Hematopoietic multipotent progenitor cell treated with erythropoietin and hydrocortisone succinate and interleukin-3 and kit ligand, for 6 days (in vitro differentiated cells): ENCODE results near the gene MTHFR.
"Not testable (repeated sequence)": the region's sequence is repeated elsewhere in the genome, so short reads cannot be mapped to it uniquely, and the experiment has no call there.

Experiments used
- DNase-seq: peaks from one replicate; pipeline ENCODE4 v3.0.0-alpha.2; 2015

The MTHFR gene

DNA sequence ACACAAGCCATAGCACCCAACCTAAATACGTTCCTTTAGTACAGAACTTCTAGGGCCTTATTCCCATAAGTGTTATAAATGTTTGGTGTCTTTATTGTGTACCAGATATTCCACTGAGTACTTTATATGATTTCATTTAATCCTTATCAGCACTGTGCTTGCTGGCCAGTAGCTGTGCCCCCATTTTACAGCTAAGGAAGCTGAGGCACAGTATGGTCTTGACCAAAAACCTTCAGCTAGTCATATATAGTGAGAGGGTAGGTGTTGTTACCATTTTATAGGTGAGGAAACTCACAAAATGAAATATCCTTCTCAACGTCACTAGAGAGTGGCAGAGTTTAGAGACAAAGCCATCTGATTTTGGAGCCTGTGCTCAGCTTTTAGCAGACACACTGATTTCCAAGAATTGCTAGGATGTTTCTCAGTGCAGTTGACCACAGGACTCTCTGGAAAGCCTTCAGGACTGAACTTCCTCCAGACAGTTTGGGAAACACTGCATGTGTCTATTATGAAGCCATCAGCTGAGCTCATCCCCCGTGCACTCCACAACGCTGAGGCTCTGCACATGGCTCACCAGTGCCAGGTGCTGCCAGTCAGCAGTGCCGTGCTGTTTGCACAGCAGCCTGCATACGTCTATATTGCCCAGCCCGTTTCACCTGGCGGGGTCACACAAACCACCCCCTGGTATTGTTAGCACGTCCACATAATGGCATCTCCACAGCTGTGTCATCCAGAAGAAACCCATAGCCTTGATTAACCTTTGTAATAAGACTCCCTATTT is 26.4 kb upstream of the MTHFR start:
- no peak for DNase-seq

DNA sequence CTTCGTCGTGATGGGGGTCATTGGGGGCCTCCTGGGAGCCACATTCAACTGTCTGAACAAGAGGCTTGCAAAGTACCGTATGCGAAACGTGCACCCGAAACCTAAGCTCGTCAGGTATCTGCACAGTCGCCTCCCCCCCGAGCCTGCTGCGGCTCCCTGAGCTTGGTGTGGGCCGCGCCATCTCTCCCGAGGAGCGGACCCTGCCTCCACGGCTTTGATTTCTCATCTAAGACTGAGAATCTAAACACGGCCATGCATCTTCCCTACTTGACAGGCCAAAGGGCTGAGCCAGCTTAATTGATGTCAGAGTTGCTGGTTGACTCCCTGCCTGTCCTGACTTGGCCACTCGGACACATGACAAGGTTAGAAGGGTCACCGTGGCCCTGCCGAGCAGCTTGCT is 22.7 kb upstream of the MTHFR start:
- no peak for DNase-seq

DNA sequence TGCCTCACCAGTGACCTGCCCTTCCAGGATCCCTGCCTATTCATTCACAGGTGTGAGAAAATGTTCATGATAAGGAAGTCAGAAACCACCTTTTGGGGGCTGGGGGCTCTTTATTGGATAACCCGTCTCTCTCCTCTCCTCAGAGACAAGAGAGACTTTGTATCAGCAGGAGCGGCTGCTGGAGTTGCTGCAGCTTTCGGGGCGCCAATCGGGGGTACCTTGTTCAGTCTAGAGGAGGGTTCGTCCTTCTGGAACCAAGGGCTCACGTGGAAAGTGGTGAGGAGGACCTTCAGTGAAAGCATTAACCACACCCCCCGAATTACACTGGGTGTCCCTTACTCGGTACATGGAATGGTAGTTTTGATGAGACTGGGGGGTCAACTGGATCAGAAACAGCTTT is 21.2 kb upstream of the MTHFR start:
- no peak for DNase-seq

DNA sequence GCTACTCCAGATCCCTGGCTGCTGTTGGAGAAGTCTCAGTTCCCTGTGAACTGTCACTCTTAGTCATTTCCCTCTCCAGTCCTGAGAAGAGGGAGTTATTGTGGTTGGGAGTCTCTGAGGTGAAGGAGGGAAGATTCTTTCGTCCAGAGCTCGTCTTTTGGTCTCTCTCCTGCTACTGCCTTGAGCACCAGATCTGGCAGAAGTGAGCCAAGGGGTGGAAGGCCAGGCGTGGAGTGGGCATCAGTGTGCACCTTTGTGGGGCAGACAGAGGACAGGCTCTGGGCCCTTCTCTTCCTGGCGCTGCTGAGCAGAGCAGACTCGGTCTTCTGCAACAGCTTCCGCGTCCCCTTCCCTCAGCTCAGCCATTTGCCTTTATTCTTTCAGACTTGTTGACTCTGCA is 19.4 kb upstream of the MTHFR start:
- DNase-seq, result no peak

DNA sequence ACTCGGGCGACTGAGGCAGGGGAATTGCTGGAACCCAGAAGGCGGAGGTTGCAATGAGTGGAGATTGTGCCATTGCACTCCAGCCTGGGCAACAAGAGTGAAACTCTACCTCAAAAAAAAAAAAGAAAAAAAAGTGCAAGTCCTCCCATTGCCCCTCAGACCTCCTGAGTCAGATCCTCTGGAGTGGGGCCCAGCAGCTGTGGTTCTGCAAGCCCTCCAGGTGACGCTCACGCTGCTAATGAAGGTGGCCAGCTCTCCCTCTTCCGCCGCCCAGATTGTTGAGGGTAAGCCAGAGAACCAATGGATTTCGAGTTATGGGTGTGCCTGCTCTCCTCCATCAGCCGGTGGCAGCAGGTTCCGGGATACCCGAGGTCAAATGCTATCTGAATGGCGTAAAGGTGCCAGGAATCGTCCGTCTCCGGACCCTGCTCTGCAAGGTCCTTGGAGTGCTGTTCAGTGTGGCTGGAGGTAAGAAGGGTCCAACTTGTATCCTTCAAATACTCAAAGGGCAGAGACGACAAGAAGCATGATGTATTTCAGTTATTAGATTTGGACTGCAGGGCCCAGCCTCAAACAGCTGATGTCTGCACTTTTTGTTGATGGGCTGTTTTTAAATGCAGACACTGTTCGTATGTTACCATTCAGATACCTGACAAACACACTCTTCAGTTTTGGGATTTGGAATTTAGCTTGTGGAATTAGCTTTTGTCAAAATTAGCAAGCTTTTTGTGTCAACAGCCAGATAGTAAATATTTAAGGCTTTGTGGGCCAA is 17.8 kb upstream of the MTHFR start:
- no peak for DNase-seq

DNA sequence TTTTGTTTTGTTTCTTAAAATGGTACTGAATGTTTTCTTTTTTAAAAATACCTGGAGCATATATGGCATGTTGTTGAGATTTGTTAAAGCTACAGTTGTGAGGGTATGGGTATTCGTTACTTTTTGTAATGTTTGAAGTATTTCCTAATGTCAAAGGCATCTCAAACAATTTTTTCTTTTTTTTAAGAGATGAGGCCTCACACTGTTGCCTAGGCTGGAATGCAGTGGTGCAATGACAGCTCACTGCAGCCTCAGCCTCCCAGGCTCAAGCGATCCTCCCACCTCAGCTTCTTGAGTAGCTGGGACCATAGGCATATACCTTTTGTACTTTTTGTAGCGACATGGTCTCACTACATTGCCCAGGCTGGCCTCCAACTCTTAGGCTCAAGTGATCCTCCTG is 16.3 kb upstream of the MTHFR start:
- DNase-seq, result no peak

DNA sequence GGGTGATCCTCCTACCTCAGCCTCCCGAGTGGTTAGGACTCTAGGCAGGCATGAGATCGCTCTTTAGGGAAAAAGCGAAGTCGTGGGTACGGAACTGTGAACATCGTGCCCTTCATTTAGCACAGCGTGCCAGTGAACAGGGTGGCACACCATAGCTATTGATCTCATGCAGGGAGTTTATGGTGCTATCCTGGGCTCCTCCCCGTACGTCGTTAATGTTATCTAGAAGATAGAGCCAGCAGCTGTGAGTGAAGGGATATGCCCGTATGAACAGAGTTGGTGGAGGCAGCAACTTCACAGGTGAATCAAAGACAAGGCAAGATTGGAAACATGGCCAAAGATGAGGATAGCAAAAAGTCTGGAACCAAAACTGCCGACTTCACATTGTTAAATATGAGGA is 11.4 kb upstream of the MTHFR start:
- no peak for DNase-seq

DNA sequence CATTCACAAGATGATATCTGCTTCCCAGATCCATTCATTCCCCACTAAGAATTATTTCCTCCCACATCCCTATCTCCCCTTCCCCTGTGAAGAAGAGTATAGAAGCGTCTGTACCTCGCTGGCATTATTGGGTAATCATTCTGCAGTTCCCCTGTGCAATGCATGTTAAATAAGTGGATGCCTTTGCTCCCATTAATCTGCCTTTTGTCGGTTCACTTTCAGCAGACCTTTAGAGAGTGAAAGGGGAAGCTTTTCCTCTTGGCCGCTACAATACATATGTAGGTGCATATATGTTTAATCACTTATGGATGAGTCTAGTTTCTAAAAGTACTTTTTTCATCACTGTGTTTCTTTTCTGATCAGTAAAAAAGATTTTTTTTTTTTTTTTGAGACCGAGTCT is 7.3 kb upstream of the MTHFR start:
- DNase-seq, result no peak

DNA sequence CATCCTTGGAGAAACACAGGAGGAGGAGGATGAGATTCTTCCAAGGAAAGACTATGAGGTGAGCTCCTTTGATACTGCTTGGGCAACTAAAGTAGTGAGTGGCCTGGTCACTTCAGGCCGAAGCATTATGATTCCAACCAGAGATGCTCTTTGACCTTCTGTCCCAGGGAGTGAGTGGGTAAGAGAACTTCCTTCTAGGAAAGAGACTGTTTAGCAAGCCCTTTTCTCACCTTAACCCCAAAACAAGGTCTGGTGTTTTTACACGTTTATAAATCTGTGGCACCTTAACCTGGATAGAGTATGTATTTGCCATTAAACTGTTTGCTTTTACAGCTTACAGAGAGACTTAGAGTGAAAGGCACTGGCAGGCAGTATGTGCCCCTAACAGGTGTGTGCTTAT is 1.4 kb upstream of the MTHFR start:
- no peak for DNase-seq

DNA sequence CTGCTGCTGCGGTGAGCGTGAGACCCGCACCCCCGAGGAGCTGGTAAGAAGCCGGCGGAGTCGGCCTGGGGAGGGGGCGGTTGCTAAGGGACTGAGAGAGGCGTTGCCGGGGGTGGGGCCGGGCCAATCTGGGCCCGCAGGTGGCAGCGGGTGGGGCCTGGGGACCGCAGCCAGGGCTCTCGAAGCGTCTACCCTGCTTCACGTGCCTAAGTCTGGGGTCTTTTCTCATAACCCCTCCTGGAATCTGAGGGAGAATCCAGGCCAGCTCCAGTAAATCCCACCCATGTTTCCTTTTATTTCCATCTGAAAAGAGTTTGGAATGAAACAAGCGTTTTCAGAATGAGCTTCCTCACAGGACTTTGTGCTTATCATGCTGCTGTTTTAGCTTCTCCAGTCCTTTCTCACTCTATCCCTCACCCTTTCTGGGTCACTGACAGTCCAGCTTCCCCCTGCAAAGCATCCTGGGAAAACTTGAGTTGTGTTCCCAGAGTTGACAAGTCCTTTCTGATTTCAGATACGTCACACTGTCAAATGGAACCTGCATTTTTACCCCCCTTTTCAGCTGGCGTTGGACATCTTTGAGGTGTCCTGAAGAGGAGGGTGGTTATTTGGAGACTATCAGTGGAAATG is 658 bp upstream of the MTHFR start:
- peak; percentile 49 for DNase-seq

DNA sequence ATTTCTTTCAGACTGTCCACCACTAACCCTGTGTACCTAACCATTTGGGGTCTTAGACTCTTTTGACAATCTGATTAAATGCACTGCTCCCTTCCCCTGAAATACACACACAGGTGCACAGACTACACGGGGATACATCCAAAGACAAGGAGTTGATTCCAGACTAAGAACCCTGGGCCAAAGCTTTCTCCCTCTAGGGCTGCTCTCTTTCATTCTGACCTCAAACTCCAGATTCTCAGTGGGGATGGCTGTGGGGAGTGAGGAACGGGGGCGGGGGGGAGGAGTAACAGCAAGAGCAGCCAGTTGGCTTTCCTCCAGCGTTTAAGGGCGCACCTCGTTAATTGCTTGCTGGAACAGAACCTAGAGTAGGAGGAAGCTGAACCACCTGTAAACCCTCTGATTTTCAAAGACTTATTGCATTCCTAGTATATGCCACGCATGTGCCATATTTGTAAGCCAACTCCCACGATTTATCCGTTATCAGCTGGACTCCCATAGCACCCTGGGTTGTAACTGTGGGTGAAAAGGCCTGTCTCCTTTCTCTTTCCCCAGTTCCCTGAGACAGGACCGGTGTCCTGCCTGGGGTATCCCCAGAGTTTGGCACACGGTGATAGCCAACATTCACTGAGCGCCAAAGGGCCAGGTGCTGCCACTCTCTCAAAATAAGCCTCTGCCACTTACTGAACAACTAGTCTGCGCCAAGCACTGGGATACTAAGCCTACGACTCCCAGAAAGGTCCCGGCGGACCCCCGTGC is 920 bp downstream of the MTHFR start:
- peak; percentile 91 for DNase-seq

DNA sequence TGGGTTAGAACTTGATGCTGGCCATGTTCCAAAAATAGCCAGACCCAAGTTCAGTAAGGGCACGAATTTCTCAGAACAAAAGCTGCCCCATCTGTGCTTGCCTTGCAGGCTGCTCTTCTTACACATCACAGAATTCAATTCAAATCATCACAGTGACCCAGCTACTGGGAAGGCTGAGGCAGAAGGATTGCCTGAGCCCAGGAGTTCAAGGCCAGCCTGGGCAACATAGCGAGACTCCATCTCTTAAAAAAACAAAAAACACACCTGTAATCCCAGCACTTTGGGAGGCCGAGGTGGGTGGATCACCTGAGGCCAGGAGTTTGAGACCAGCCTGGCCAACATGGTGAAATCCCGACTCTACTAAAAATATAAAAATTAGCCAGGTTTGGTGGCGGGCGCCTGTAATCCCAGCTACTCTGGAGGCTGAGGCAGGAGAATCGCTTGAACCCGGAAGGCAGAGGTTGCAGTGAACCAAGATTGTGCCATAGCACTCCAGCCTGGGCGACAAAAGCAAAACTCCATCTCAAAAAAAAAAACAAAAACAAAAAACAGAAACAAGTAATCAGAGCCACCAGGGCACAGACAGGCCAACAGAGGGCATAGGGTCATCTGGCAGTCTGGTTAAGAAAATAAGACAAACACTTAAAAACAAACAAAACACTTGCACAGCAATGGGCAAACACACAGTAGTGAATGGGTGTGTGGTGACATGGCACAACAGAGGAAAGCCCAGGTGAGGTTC is 1.7 kb downstream of the MTHFR start:
- not testable (repeated sequence) for DNase-seq

DNA sequence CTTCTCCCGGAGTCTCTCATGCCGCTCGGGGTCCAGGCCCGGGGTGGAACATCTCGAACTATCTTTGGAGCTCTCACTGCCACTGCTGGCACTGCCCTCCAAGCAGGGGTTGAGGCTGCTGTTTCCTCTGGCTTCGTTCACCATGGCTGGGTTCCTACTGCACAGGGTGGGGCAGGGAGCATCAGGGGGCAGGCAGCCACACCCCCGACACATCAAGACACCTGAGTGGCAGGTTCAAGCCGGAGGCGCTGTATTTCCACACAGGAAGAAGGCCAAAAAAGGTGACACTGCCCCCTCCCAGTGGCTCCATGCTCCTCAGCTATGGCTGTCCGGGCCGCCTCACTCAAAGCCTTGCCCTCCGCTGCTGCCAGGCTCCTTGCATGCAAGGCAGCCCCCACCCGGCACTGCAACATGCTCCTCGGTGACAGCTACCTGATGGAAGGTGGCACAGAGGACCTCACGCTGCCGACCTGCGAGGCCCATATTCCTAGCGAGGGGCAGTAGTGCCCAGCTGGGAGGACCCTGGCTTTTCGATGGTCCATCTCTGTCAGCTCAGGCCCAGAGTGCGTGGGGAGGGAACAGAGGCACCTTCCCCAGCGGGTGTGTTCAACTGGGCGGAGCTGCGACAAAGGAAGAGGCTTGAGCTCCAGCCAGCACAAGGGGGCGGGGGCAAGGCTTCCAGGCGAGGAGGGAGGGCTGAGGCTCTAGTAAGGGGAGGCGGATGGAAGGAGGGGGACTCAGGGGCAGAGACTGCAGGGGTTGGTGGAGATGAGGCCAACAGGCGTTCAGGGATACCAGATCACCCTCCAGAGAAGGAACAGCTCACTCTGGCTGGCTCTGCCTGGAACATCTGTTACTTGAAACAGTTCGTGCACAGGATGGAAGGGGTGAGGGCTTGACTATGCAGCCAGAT is 2.5 kb downstream of the MTHFR start:
- peak; percentile 96 for DNase-seq

DNA sequence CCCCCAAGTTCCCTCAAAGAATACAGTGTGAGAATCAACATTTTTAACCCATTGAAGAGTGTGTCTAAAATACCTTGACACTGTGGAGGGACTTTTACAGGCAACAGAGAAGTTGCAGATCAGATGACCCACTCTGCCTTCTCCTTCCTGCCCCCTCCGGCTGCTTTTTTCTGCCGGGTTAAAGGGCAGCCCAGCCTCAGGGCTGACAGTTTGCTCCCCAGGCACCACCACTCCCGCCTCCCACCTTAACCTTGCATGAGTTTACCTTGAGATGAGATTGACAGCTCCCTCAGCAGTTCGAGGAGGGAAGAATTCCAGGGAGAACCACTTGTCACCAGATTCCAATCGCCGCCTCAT is 3.2 kb downstream of the MTHFR start:
- peak; percentile 72 for DNase-seq

DNA sequence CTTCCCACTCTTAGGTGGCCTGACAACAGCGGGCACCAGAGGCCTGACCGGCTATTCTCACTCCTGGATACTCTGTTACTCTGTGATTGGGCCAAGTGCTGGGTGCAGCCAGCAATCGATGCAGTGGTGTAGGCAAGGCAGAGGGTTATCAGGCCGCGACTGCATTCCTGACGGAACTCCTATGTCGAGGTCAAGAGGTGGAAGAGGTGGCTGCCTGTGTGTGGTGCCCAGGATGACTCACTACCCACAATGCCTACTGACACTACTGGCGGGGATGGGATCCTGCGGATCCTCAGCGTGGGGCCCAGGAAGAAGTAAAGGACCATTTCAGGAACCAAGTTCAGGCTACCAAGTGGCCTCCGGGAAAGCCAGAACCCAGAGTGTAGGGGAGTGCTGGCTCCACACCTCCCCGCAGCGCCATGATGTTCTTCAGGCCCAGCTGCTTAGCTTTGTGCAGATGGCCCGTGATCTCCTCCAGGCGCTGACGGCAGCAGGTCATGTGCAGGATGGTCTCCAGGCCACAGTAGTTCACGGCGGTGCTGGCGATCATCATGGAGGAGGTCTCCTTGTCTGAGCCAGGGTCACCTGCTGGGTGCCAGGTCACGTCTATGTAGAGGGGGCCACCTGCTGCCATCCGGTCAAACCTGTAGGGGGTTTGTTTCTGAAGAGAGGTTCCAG is 4.9 kb downstream of the MTHFR start:
- DNase-seq, result no peak

DNA sequence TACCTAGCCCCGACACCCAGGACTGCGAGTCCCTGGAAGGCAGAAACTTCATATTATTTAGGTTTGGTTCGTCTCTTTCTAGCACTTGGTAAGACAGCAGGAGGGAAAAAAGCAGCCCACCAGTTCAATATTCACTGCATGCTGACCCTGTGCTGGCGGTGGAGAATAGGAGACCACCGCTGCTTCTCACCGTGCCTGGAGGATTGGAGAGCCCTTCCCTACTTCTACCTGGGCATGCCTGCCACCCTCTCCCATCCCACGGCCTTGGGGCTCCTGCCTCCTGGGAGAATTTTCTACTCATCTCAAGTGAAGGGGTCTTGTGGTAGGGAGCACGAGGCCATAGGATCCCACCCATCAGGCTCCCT is 5.4 kb downstream of the MTHFR start:
- no peak for DNase-seq

DNA sequence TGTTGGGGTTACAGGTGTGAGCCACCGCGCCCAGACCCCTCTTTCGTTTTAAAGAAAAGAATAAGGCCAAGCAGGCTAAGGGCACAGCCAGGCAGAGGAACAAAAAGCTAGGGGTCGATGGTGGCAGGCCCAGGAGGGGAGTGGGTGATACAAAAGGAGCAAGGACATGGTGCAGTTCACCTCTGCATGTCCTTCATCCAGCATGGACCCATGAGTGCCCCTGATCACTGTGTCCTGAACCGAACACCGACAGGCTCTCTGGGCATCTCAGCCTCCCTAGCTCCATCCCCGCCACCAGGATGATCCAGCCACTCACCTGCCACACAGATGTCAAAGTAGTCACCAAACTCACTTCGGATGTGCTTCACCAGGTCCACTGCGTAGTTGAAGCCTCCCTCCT is 5.9 kb downstream of the MTHFR start:
- DNase-seq, result no peak

DNA sequence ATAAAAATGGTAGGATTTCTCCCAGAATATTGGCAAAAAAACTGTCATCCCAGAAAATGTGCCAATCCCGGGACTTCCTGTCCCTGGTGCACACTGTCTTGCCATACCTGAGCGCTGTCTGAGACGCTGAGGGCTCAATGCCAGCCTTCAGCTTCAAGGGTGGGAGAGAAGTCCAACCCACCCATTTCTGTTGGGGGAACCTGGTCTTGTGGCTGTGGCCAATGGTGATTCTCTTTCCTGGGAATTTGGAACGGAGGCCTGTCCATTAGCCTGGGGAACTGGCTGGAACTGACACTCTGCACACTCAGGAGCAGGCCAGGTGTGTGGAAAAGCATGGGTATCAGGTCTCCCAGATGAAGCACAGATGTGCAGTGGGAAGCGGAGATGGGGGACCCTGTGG is 6.7 kb downstream of the MTHFR start:
- no peak for DNase-seq

DNA sequence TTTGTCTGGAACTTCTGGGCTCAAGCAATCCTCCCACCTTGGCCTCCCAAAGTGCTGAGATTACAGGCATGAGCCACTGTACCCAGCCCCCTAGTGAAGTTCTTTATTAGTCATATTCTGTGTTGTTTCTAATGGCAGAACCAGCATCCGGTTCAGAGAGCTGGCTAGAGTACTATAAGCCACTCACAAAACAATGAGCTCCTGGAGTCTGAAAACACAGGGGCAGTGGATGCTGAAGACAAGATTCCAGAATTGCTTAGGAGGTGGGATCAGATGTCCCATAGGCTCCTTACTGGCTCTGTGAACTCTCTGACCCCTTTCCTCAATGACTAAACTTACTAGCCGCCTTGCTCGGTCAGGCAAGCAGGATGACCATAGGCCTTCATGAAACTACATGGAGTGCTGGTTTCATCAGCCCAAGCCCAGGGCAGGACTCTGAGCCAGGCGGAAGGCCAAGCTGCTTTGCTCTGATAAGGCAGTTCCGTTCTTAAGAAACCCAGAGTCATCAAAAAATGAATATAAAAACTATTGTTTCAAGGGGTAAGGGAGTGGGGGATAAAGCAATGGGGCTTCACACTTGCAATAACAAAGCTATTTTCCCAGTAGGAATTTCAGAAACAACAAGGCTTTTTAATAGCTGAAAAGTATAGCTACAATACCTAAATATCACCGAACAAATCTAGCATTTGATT is 8.1 kb downstream of the MTHFR start:
- peak; percentile 94 for DNase-seq
